HG03460 (cell line): ENCODE measurements around the gene TJP3.

ENCODE experiments used
- ATAC-seq: cut with Tn5 transposase; IDR thresholded peaks from one replicate; pipeline ENCODE4 v1.9.1; 2021; ENCODE audit not compliant: unreplicated experiment

Gene TJP3

DNA sequence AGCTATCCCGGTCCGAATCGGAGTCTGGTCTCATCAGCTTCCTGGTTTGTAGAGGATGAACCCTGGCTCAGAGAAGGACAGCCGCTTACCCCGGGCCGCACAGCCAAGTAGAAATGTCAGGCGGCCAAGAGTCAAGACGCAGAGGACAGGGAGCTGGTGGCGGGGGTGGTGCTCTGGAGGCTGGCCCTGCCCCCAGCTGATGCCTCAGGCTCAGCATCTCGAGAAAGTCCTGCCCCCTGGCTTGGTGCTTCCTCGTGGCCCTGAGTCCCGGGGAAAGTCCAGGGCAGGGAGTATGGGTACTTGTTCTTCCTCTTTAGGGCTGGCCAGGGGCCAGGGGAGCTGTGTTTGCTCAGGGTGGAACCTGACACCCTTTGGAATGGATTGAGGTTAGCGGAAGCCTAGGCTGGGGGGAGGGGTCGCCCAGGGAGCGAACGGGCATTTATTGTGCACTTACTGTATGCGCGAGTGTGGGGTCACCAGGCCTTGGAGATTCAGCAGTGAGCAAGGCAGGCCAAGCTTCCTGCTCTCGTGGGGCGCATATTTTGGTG is 2.2 kb downstream of the TJP3 start:
- ATAC-seq: no peak

DNA sequence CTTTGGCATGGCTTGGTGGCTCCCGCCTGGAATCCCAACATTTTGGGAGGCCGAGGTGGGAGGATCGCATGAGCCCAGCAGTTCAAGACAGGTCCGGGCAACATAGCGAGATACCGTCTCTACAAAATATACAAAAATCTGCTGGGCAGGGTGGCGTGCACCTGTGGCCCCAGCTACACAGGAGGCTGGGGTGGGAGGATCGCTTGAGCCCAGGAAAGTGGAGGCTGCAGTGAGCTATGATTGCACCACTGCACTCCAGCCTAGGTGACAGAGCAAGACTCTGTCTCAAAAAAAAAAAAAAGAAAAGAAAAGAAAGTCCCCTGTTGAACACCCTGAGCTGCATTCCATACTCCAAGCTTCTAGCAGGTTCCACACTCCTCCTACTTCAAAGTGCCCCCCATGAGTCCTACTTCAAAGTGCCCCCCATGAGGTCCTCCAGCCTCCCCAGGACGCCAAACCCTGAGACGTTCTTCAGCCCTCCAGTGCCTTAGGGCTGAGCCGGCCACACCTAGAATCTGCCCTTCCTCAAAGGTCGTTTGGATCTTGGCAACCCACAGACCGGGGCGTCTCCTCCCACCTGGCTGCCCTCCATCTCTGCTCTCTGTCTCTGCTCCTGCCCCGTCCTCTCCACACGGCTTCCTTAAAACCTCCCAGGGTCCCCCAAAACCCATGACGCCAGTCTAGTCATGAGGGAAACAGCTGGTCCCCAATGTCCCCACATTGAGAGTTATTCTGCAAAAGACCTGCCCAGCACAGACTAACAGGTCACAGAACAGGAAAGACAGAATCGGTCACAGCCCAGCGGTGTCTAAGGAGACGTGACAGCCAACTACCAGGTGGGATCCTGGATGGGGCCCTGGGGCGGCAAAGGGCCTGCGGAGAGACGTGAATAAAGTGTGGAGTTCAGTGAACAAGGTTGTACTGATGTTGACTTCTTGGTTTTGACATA is 4.8 kb downstream of the TJP3 start:
- no peak for ATAC-seq

GRCh38 chr19:3716147-3716668 is 8.0 kb downstream of the TJP3 start:
- ATAC-seq: no peak

GRCh38 chr19:3719868-3720267 is 11.7 kb downstream of the TJP3 start:
- ATAC-seq: no peak

DNA sequence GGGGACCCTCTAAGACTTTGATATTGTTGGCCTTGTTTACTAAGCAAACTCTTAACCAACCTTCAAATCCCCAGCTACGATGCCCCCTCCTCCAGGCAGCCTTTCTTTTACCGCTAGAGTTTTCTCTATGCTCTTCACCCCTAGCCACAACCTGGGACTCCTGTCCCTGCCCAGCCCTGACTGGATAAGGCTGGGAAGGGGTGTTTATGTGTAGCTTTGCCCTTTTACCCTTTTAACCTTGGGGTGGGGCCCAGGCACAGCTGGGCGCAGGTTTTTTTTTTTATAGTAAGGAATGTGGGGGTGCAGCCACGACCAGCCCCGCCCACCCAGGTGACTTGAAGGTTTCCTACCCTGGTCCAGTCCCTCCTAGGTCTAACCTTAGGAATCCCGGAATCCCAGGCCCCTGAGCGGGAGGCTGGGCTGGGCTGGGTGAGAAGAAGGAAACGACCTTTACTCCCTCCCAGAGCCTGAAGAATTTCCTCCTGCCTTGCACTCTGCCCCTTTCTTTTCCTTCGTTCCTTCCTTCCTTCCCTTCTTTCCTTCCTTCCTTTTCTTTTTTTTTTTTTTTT is 12.2 kb downstream of the TJP3 start:
- ATAC-seq: no peak

GRCh38 chr19:3721131-3721886 is 13.1 kb downstream of the TJP3 start:
- no peak for ATAC-seq

GRCh38 chr19:3721887-3722442 is 13.8 kb downstream of the TJP3 start:
- ATAC-seq: no peak

- ATAC-seq: no peak
Observed at GRCh38 chr19:3722443-3723109, 14.4 kb downstream of the TJP3 start.

DNA sequence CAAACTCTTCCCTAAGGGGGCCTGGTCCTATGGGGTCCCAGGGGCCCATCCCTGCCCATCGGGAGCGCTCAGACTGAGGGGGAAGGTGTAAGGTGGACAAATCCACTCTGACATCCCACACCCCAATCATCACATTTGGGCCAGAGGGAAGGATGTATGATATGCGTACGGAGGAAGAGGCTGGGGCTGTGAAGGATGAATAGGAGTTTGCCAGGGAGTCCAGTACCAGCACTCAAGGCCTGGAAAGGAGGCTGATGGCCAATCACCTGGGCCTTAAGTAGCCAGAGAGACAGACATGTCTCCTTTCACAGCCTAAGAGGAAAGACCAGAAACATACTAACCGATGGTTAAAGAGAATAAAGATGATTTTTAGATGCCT is 14.9 kb downstream of the TJP3 start:
- no peak for ATAC-seq

DNA sequence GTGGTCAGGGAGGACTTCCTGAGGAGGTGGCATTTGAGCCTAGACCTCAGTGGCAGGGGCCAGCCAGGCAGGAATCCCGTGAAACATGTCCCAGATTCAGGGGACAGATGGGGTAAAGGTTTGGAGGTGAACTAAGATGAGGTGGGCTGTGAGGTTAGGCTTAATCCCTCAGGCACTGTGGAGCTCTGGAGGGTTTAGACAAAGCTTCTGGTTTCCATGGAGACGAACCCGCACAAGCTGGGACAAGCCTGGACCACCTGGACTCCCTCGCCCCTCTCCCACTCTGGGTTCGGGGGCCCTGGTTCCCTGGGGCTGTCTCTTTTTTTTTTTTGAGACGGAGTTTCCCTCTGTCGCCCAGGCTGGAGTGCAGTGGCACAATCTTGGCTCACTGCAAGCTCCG is 15.7 kb downstream of the TJP3 start:
- ATAC-seq: no peak

DNA sequence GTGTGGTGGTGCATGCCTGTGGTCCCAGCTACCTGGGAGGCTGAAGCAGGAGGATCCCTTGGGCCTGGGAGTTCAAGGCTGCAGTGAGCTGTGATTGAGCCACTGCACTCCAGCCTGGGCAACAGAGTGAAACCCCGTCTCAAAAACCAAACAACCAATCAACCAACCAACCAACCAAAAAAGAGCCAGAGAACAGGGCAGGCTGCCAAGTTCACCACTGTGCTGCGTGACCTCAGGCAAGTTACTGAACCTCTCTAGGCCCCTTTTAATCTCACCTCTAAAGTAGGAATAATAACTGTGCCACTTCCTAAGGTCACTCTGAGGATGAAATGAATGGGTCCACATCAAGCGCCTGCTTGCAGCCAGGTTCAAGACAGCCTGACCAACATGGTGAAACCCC is 16.9 kb downstream of the TJP3 start:
- no peak for ATAC-seq

DNA sequence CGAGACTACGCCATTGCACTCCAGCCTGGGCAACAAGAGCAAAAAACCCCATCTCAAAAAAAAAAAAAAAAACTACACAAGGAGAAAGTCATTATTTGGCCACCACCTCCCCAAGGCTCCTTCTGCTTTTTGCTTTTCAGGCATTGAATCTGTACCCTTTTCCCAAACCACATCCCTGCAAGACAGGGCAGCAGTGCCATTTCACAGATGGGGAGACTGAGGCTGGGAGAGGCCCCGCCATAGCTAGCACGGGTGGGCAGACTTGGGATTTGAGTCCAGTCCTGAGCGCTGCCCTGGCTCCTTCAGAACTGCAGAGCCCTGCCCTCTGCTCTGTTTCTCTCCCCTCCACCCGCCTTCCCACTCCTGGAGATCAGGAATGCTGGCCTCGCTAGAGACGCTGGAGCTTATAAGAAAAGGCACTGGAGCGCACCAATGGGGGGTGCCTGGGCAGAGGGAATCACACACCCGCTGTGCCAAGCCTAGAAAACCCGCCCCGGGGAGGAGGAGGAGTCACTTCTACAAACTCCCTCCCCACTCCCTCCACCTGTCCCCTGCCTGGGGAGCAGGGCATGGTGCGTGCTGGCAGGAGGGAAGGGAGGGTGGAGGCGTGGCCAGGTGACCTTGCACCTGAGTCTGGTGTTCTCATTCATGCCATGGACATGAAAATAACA is 17.6 kb downstream of the TJP3 start:
- ATAC-seq: no peak

DNA sequence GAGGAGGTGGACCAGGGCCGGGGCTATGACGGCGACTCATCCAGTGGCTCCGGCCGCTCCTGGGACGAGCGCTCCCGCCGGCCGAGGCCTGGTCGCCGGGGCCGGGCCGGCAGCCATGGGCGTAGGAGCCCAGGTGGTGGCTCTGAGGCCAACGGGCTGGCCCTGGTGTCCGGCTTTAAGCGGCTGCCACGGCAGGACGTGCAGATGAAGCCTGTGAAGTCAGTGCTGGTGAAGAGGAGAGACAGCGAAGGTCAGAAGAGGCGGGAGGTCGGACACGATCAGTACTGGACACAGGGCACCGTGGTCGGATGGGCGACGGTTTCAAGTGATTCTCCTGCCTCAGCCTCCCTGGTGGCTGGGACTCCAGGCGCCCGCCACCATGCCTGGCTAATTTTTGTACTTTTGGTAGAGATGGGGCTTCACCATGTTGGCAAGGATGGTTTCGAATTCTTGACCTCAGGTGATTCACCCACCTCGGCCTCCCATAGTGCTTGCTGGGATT is 22.3 kb downstream of the TJP3 start:
- ATAC-seq: no peak

GRCh38 chr19:3732108-3732507 is 23.9 kb downstream of the TJP3 start:
- ATAC-seq: no peak

- no peak for ATAC-seq
Observed at GRCh38 chr19:3733549-3734309, 25.5 kb downstream of the TJP3 start.

- no peak for ATAC-seq
Observed at GRCh38 chr19:3734310-3734600, 26.1 kb downstream of the TJP3 start.

GRCh38 chr19:3736106-3736724 is 28.0 kb downstream of the TJP3 start:
- no peak for ATAC-seq

DNA sequence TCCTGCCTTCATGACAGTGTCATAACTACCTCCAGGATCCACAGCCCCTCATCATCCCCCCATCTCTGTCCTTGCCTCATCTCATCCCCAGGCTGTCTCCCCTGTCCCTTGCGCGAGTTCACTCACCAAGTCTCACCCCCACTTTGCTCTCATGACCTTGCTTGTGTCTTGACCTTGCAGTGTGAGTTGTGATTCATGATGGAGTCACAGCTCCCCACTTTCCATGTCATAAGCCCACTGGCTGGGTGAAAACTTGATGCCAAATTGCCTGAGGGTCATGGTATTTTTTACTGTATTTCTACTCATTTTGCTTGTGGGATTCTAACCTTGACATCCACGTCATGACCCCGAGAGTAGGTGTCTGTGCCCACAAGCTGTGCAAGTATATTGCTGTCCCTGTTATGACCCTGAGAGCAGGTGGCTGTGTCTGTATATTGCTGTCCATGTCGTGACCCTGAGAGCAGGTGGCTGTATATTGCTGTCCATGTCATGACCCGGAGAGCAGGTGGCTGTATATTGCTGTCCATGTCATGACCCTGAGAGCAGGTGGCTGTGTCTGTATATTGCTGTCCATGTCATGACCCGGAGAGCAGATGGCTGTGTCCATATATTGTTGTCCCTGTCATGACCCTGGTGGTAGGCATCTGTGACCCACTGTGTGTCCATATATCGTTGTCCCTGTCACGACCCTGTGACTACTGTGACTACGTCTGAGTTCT is 29.5 kb downstream of the TJP3 start:
- no peak for ATAC-seq
